Endometrial microvascular endothelial cells (primary cell): ENCODE data around the gene CLEC18B. TPM values are rescaled to one million over a fixed set of nuclear protein-coding genes. Genes with fewer than 3 reads are reported as not detected.
"Not testable (repeated sequence)": the region's sequence is repeated elsewhere in the genome, so short reads cannot be mapped to it uniquely, and the experiment has no call there.

ENCODE experiments used
- in situ Hi-C: cut with HindIII; loops from 2 replicates; pipeline ENCODE4 v1.10.0; 2017; ENCODE audit warnings: low sequenced_read_pairs, low pct_unique_long_range_greater_than_20kb; ENCODE audit errors: inconsistent ontology term
- total RNA-seq: library from RNA; depleted of rRNA; stranded (reverse); fragments of >200 nt; gene quantifications from one replicate; pipeline ENCODE4 v1.2.3, GENCODE V29; 2015; ENCODE audit errors: inconsistent ontology term

The CLEC18B gene
- total RNA-seq, 1 donor from 2014 or later, result not detected

DNA sequence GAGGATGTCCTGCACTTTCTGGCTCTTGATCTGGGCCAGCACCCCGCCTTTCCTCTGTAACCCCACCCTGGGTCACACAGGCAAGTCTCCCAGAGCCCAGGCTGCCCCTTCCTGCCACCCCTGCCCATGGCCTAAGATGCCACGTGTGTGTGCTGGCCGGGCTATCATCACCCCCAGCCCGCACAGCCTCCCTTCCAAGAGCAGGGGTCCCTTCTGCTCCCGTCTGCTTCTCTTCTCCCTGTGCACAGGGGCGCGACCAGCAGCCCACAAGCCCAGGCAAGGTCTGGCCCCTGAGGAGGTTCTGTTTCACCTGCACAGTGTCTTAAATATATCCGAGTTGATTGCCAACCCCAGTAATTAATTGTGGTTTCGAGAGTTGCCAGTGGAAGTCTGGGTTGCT is 10.3 kb downstream of the CLEC18B start:
- in situ Hi-C loops, result not testable (repeated sequence)

DNA sequence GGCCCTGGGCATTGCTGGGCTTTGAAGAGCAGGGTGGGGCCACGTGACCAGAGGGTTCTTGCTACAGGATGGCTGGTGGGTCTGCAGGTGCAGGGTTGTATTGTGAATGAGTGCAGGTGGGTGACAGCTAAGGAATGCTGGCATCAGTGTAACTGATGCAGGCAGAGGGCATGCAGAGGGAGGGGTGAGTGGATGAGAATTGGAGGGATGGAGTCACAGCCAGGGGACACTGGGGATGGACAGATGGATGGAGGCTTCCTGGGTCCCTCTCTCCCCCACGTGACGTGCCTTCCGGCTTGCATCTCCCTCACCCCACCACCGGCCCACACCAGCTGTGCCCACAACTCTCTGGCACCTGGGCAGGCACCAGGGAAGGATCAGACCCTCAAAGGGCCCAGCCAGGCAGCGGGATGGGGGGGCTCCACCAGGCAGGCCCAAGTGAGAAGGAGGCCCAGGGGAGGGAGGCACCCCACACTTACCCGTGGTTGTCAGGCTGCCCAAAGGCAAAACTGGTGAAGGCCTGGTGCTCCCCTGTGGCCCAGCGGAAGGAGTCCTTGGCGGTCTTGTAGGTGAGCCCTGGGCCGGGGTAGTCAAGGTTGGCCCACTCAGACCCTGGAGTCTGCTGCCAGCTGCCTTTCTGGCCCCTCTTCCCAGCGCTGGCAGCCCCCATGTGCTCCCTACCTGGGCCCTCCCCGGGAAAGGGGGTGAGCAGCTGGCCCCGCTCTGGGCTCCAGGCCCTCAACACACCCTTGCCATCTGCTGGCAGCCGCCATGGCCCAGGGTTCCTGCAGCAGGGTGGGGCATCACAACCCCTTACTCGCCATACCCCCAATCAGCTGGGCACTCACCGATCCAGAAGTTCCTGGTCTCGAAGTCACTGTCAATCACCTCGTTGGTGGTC is 11.0 kb downstream of the CLEC18B start:
- in situ Hi-C loops, result not testable (repeated sequence)

DNA sequence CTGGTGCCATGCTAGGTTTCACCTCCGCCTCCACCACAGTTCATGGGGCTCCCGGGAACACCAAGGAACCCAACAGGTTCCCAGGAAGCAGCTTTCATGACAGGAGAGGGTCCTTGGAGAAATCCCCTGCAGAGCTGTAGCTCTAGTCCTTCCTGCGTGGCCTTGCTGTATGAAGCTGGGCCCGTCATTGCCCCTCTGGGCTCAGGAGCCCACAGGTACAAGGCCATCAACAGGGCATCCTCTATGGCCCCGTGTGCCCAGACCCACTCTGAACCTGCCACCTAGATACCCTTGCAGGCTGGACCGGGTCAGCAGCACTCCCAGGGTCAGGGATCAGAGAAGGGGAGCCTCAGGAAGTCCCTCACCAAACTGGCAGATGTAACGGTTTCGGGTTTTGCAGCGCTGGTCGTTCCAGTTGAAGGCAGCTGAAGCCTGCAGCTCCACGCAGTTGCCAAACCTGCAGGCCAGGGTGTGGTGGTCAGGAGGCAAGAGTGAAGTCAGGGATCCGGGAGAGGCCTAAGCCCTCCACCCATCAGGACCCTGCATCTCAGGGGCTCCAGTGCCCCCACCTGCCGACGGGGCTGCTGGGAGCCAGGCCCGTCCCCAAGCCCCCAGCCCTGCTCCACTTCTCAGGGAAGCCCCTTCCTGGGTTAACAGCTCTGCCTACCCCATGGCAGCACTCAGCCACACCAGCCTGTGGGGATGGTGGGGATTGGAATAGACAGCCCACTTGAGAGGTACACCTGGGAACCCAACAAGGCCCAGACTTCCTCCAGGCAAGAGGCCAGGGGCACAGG is 11.9 kb downstream of the CLEC18B start:
- in situ Hi-C loops, result not testable (repeated sequence)

DNA sequence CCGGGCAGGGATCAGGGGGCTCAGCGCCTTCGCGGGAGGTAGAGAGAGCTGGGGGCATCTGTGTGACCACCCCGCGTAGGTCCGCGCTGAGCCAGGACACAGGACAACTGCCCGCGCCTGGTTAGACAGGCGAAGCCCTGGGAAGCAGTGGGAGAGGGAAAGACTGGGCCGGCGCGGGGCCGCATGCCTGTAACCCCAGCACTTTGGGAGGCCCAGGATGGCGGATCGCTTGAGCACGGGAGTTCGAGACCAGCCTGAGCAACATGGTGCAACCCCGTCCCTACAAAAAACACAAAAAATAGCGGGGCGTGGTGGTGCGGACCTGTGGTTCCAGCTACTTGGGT is 13.9 kb downstream of the CLEC18B start:
- in situ Hi-C loops, result not testable (repeated sequence)

DNA sequence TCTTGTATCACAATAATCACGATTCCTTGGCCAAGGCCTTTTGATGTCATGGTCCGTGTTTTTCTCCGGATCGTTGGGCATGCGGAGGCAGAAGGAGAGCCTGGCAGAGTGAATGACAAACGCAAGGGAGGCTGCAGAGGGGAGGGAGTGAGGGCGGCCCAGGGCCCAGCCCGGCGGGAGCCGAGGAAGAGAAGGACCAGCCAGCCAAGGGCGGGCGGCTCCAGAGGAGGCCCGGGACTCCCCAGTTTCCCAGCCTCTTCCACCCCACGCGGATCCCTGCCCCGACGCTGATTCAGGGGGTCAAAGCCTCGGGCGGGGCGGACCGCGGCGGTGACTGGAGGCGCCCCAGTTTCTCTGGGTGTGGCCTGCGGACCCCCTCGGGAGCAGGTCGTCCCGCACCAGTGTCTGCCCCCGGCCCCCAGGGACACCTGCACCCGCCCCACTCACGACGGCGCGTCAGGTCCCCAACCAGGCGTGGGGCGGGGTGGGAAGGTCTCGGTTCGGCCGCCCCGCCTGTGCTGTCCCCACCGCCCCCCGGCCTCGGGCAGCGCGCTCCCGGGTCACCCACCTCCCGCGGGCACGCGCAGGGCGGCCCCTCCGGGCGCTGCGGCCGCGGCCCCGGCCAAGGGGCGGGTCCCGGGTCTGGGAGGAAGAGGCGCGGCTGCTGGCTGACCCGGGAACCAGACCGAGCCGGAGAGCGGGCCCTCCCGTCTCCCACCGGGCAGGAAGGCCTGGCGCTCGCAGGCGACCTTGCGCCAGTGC is 14.5 kb downstream of the CLEC18B start:
- in situ Hi-C loops, result not testable (repeated sequence)

DNA sequence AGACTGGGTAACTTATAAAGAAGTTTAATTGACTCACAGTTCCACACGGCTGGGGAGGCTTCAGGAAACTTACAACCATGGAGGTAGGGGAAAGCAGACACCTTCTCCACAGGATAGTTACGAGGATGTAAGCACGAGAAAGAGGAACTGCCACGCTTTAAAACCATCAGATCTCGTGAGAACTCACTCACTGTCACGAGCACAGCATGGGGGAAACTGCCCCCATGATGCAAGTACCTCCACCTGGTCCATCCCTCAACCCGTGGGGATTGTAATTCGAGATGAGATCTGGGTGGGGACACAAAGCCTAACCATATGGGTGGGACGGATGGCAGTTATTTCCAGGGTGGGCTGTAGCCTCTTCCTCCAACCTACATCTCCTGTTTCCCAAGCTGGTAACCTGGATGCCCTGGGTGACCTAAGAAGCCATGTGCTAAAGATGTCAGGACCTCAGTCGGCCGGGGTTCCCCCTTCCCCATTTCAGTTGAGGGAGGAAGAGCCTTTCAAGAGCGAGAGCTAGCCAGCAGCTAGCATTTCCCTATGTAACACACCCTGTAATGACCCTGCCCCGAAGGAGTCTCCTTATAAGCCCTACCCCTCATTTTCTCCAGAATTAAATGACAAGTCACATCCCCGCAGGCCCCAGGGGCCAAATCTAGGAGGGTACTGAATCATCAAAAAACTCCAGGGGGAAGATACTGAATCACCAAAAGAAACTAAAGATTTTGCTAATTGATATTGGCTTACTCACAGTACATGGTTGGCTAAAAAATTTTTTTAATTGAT is 16.9 kb downstream of the CLEC18B start:
- in situ Hi-C loops, result not testable (repeated sequence)

DNA sequence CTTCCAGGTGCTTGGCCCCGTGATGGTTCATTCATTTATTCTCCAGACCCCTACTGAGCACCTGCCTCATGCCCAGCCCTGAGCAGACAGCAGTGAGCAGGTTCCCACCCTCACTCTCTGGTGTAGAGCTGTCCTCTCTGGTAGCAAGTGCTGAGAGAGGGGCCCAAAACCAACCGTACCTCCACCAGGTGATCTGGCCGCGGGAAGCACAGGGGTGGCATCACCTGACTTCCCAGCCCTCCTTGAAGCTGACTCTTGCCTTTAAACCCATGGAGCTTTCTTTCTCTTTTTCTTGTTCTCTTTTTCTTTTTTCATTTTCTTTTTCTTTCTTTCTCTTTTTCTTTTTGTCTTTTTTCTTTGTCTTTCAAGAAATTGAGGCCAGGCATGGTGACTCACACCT is 21.0 kb downstream of the CLEC18B start:
- in situ Hi-C loops, result not testable (repeated sequence)

DNA sequence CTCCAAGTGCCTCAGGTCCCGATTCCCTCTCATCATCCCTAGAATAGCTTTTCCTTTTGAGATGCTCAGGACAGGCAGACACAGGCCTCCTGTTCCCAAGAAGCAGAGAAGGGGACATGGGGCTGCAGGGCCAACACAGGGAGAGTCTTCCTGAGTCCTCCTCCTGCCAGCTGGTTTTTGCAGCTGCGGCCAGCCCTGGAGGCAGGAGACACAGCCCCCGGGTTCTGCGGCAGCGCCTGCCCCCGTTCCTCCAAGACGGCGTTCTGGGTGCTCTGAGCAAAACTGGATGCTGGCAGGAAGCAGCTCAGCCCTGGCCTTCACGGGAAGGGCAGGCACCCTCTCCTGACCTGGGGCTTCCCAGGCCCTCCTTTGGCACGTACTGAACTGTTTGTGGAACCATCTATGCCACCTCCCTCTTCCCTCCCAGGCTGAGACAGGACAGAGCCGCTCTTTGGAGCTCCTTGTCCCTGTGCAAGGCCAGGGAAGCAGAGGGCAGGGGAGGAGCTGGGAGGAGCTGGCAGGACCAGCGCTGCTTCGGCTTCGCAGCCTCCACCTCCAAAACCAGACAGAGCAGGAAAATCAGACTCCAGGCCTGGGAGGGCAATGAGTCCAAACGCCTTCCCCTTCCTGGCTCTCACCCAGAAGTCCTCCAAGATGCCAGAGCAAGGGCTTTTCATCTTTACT is 22.9 kb downstream of the CLEC18B start:
- in situ Hi-C loops, result not testable (repeated sequence)

DNA sequence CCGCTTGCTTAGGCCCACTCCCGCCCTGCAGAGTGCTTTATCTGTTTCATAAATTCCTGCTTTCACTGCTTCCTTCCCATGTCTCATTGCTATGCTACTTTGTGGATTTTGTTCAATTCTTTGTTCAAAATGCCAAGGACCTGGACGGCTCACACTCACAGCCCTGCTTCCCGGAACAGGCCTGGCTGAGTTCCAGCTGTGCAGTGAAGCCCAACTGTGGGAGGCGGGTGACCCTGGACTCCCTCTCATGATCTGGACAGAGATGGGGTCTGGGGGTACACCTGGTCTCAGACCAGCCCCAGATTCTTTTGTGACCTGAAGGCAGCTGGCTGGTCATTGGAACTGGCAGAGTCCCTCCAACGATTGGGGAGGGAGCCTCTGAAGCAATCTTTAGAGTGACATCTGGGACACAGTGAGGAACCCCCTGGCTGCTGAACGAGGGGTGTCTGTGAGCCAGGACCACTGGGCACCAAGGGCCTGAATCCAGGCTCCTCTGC is 24.7 kb downstream of the CLEC18B start:
- in situ Hi-C loops, result not testable (repeated sequence)

DNA sequence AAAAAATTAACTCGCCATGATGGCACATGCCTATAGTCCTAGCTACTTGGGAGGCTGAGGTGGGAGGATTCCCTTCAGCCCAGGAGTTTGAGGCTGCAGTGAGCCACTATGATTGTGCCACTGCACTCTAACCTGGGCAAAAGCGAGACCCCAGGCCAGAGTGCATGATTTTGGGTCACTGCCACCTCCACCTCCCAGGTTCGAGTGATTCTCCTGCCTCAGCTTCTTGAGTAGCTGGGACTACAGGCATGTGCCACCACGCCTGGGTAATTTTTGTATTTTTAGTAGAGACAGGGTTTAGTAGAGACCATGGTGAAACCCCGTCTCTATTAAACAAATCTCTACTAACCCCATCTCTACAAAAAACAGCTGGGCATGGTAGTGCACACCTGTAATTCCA is 26.7 kb downstream of the CLEC18B start:
- in situ Hi-C loops, result not testable (repeated sequence)

DNA sequence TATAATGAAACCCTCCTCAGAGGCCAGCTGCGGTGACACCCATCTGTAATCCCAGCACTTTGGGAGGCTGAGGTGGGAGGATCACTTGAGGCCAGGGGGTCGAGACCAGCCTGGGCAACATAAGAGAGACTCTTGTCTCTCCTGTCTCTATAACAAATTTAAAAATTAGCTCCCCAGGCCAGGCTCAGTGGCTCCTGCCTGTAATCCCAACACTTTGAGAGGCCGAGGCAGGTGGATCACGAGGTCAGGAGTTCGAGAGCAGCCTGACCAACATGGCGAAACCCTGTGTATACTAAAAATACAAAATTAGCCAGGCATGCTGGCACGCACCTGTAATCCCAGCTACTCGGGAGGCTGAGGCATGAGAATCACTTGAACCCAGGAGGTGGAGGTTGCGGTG is 27.1 kb downstream of the CLEC18B start:
- in situ Hi-C loops, result not testable (repeated sequence)

DNA sequence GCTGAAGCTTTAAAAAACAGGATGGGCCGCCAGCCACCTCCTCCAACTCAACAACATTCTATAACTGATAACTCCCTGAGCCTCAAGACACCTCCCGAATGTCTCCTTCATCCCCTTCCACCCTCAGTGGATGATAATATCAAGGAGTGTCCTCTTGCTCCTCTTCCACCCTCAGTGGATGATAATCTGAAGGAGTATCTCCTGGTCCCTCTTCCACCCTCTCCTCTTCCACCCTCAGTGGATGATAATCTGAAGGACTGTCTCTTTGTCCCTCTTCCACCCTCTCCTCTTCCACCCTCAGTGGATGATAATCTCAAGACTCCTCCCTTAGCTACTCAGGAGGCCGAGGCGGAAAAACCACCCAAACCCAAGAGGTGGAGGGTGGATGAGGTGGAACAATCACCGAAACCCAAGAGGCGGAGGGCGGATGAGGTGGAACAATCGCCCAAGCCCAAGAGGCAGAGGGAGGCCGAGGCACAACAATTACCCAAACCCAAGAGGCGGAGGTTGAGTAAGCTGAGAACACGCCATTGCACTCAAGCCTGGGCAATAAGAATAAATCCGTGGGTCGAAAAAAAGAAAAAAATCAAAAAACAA is 29.7 kb downstream of the CLEC18B start:
- in situ Hi-C loops, result not testable (repeated sequence)

DNA sequence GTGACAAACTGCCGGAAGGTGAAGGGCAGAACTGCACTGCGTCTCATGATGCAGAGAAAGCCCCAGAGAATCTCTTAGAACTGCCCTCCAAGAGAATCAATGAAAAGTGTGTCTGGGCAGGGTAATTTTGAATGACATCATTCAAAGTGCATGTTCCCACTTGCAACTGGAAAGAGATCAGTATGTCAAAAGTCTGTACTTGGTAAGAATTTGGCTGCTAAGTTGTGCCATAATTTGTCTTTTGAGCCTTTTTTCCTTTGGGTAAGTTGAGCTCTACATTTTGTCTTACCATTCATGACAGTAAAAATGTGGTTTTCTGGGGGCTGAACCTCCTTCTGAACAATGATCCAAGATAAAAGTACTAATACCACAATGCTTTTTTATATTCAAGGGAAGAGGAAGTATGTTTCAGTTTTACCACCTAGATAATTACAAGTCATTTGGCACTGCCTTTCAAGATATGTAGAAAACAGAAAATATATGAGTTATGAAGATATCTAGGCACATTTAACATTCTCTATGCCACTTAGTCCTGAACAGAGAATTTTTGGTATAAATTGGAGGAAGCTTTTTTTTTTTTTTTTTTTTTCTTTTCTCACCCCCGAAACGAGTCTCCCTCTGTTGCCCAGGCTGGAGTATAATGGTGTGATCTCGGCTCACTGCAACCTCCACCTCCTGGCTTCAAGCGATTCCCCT is 38.8 kb downstream of the CLEC18B start:
- in situ Hi-C loops, result not testable (repeated sequence)

DNA sequence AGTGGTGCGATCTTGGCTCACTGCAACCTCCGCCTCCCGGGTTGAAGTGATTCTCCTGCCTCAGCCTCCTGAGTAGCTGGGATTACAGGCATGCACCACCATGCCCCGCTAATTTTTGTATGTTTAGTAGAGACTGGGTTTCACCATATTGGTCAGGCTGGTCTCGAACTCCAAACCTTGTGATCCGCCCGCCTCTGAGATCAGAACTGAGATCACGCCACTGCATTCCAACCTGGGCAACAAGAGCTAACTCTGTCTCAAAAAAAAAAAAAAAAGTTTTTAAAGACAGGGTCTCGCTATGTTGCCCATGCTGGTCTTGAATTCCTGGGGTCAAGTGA is 47.5 kb downstream of the CLEC18B start:
- in situ Hi-C loops, result not testable (repeated sequence)

DNA sequence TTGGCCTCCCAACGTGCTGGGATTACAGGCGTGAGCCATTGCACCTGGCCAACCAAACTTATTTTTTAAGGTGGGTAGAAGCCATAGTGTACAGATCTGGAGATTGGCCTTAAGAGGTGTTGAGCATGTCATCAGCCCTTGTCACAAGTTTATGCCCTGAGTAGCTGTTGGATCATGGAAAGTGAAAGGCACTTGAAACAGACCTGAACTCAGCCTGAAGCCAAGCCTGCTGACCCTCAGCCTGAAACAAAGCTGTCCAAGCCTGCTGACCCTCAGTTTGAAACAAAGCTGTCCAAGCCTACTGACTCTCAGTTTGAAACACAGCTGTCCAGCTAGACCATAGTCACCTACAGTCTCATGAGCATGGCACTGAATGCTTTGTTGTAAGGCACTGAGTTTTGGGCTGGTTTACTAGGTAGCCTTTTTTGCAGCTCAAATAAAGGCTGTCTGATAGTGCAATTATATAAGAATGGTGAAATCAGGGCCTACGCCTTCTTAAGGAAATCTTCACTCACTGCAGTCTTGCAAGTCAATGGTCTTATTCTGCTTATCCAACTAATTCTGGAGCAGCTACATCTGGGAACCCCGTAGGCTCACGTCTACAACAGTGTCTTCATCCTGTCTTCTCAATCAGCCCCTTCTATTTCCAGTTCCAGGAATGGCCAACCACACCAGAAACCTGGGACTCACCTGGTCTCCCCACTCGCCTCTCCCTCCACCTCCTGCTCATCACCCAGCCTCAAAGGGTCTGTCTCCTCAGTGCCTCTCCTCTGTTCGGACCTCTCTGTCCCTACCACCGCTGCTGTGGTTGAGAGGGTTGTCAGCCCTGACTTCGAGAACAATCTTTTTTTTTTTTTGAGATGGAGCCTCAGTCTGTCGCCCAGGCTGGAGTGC is 48.1 kb downstream of the CLEC18B start:
- in situ Hi-C loops, result no loop called here

DNA sequence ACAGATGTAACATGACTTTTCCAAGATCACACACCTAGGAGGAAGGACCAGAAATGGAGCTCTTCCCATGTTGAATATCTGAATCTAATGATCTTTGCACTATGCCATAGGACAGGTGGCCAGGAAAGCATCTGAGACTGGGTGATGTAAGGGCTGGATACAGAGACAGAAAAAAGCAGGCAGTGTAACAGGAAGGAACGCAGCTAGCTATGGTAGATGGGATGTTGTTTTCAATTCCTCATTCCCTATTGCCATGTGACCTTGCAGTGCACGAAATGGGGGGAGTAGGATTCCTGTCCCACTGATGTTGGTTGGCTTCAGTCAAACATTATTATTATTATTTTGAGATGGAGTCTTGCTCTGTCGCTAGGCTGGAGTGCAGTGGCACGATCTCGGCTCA is 48.9 kb downstream of the CLEC18B start:
- in situ Hi-C loops, result no loop called here
